Smooth muscle cell (in vitro differentiated cells): ENCODE results near the gene KCNK3. TPM values are rescaled to one million over a fixed set of nuclear protein-coding genes. Genes with fewer than 3 reads are reported as not detected.

Experiments used
- DNase-seq: peaks from one replicate; lab custom pipeline; 2025; ENCODE audit not compliant: unreplicated experiment; lab: John Stamatoyannopoulos, UW
- H2AFZ ChIP-seq: fragments of 200-600 bp; sonication (generic); 2 replicates; pipeline ENCODE4 v1.6.0; 2016; ENCODE audit warnings: antibody characterized with exemption, low read depth, mild to moderate bottlenecking
- H3F3A ChIP-seq: fragments of 200-600 bp; sonication (generic); 2 replicates; pipeline ENCODE4 v1.6.0; 2017; ENCODE audit warnings: antibody characterized with exemption, low read depth
- H3K27ac ChIP-seq: fragments of 200-600 bp; sonication (generic); 2 replicates; pipeline ENCODE4 v1.5.1; 2016; ENCODE audit warnings: low read depth, mild to moderate bottlenecking
- H3K27me3 ChIP-seq: fragments of 200-600 bp; sonication (generic); 2 replicates; pipeline ENCODE4 v1.6.1; 2016; ENCODE audit warnings: low read depth, mild to moderate bottlenecking
- H3K36me3 ChIP-seq: fragments of 200-600 bp; sonication (generic); 2 replicates; pipeline ENCODE4 v1.5.1; 2016; ENCODE audit warnings: low read depth
- H3K4me1 ChIP-seq: fragments of 200-600 bp; sonication (generic); 2 replicates; pipeline ENCODE4 v1.5.1; 2016; ENCODE audit warnings: low read depth
- H3K4me2 ChIP-seq: fragments of 200-600 bp; sonication (generic); 2 replicates; pipeline ENCODE4 v1.6.0; 2016; ENCODE audit warnings: mild to moderate bottlenecking
- H3K4me3 ChIP-seq: fragments of 200-600 bp; sonication (generic); 2 replicates; pipeline ENCODE4 v1.5.1; 2016; ENCODE audit warnings: mild to moderate bottlenecking
- H3K79me2 ChIP-seq: fragments of 200-600 bp; sonication (generic); 2 replicates; pipeline ENCODE4 v1.6.0; 2016; ENCODE audit warnings: low read depth, mild to moderate bottlenecking
- H3K9ac ChIP-seq: fragments of 200-600 bp; sonication (generic); 2 replicates; pipeline ENCODE4 v1.6.0; 2016; ENCODE audit warnings: low read depth
- H3K9me3 ChIP-seq: fragments of 200-600 bp; sonication (generic); replicated peaks from 2 replicates; pipeline ENCODE4 v1.5.1; 2016; ENCODE audit warnings: low read depth
- H4K20me1 ChIP-seq: fragments of 200-600 bp; sonication (generic); 2 replicates; pipeline ENCODE4 v1.6.0; 2016; ENCODE audit warnings: low read depth
- CTCF ChIP-seq: fragments of 200-600 bp; sonication (generic); IDR thresholded peaks from 2 replicates; pipeline ENCODE4 v1.5.1; 2017; ENCODE audit warnings: borderline replicate concordance, mild to moderate bottlenecking, antibody characterized with exemption; ENCODE audit not compliant: insufficient read depth, poor library complexity, severe bottlenecking
- WGBS: methylation state at CpG from one replicate; pipeline ENCODE4 v1.1.7; 2016; ENCODE audit warnings: low lambda C conversion rate; 5-methylcytosine and 5-hydroxymethylcytosine counted together
- polyA plus RNA-seq: library from polyadenylated mRNA; unstranded; fragments of >200 nt; fragmentation: Nextera tagmentation; extraction: Ambion mirVana; gene quantifications from 2 replicates; pipeline ENCODE4 v1.2.1, GENCODE V29; 2016
- total RNA-seq: library from RNA; depleted of rRNA; stranded (reverse); fragments of >200 nt; gene quantifications from 2 replicates; pipeline ENCODE4 v1.2.3, GENCODE V29; 2014

Gene KCNK3
- total and polyA plus RNA-seq, 2 experiments from 2014 or later = 1.1 to 7.5 TPM

GRCh38 chr2:26675651-26676255 is 16.8 kb upstream of the KCNK3 start:
- no peak for TF ChIP-seq CTCF
- Histone ChIP-seq H3K9ac (no peak overlapping the region), H2AFZ (no peak overlapping the region), H4K20me1 (no peaks in the 10 kb centered on the region), H3K27ac (no peak overlapping the region), H3K36me3 (no peaks in the 10 kb centered on the region), H3K79me2 (no peaks in the 10 kb centered on the region), H3K9me3 (no peaks in the 10 kb centered on the region), H3K4me3 (no peak overlapping the region), H3F3A (no peaks in the 10 kb centered on the region), H3K4me2 (no peak overlapping the region), H3K4me1 (no peaks in the 10 kb centered on the region), H3K27me3 (no peaks in the 10 kb centered on the region)
- 96% methylated on average over 6 of the region's 6 CpGs for WGBS
- no peak for DNase-seq

GRCh38 chr2:26678035-26678434 is 14.5 kb upstream of the KCNK3 start:
- Histone ChIP-seq H3K27ac (no peak overlapping the region), H3K4me1 (no peaks in the 10 kb centered on the region), H3F3A (no peaks in the 10 kb centered on the region), H3K4me3 (no peak overlapping the region), H3K4me2 (no peak overlapping the region), H3K79me2 (no peaks in the 10 kb centered on the region), H3K9me3 (no peaks in the 10 kb centered on the region), H3K36me3 (no peaks in the 10 kb centered on the region), H3K27me3 (no peaks in the 10 kb centered on the region), H3K9ac (no peak overlapping the region), H2AFZ (no peak overlapping the region), H4K20me1 (no peaks in the 10 kb centered on the region)
- WGBS = 95% methylated on average over 4 of the region's 4 CpGs
- no peak for TF ChIP-seq CTCF
- DNase-seq = no peak

- Histone ChIP-seq H2AFZ (no peak overlapping the region), H3K9ac (no peak overlapping the region), H4K20me1 (no peaks in the 10 kb centered on the region), H3F3A (no peaks in the 10 kb centered on the region), H3K4me1 (no peaks in the 10 kb centered on the region), H3K27me3 (no peaks in the 10 kb centered on the region), H3K36me3 (no peaks in the 10 kb centered on the region), H3K4me3 (no peak overlapping the region), H3K79me2 (no peaks in the 10 kb centered on the region), H3K27ac (no peak overlapping the region), H3K9me3 (no peaks in the 10 kb centered on the region), H3K4me2 (no peak overlapping the region)
- DNase-seq = no peak
- 85% methylated on average over 4 of the region's 4 CpGs for WGBS
- TF ChIP-seq CTCF = no peak
These were observed 12.7 kb upstream of the KCNK3 start for GRCh38 chr2:26679867-26680266.

- Histone ChIP-seq H3K9ac (no peak overlapping the region), H3K36me3 (no peaks in the 10 kb centered on the region), H3K4me3 (no peak overlapping the region), H3K27me3 (no peaks in the 10 kb centered on the region), H3K4me2 (no peak overlapping the region), H3K9me3 (no peaks in the 10 kb centered on the region), H3F3A (no peaks in the 10 kb centered on the region), H4K20me1 (no peaks in the 10 kb centered on the region), H3K27ac (no peak overlapping the region), H3K79me2 (no peaks in the 10 kb centered on the region), H3K4me1 (peaks cover 3% of the 10 kb centered on the region), H2AFZ (no peak overlapping the region)
- WGBS = 96% methylated on average over 3 of the region's 3 CpGs
- no peak for DNase-seq
- no peak for TF ChIP-seq CTCF
These were observed 10.9 kb upstream of the KCNK3 start for GRCh38 chr2:26681656-26682055.
